Skeletal muscle tissue (tissue), 4 donors: ENCODE data around the gene S100PBP. TPM values are rescaled to one million over a fixed set of nuclear protein-coding genes. Genes with fewer than 3 reads are reported as not detected.

Experiments
- H3K27ac ChIP-seq: one replicate; pipeline ENCODE4 v1.7.0; 2013; ENCODE audit warnings: mild to moderate bottlenecking, low read depth, low read length, inconsistent platforms
- H3K27me3 ChIP-seq, 3 donors: one replicate each; pipeline ENCODE4 v1.7.0; 2013; ENCODE audit warnings: low read length in 3 of 3; ENCODE audit not compliant: control insufficient read depth in 3 of 3, insufficient read depth in 3 of 3
- H3K36me3 ChIP-seq, 3 donors: one replicate each; pipeline ENCODE4 v1.7.0; 2013; ENCODE audit warnings: low read length in 3 of 3; ENCODE audit not compliant: control insufficient read depth in 3 of 3, insufficient read depth in 3 of 3
- H3K4me1 ChIP-seq, 3 donors: one replicate each; pipeline ENCODE4 v1.7.0; 2013; ENCODE audit warnings: low read length in 3 of 3, mild to moderate bottlenecking in 3 of 3; ENCODE audit not compliant: control insufficient read depth in 3 of 3, insufficient read depth in 3 of 3
- H3K4me3 ChIP-seq, 3 donors: one replicate each; pipeline ENCODE4 v1.7.0; 2013; ENCODE audit warnings: low read length in 3 of 3
- H3K9ac ChIP-seq, 3 donors: one replicate each; pipeline ENCODE4 v1.7.0; 2013; ENCODE audit warnings: low read length in 3 of 3, mild to moderate bottlenecking in 3 of 3, moderate library complexity in 2 of 3, low read depth in 1 of 3
- H3K9me3 ChIP-seq, 3 donors: one replicate each; pipeline ENCODE4 v1.7.0; 2013; ENCODE audit warnings: low read length in 3 of 3; ENCODE audit not compliant: control insufficient read depth in 3 of 3
- total RNA-seq: library from RNA; depleted of rRNA; stranded (reverse); fragments of >200 nt; gene quantifications from one replicate; pipeline ENCODE4 v1.2.3, GENCODE V29; 2014
- donor health status: Osteomylitis.

Gene S100PBP
- total RNA-seq, 1 donor from 2014 or later, result 22.4 TPM

- H3K4me1 ChIP-seq, result peaks cover 32 to 45% (median 36%) of the 10 kb centered on the region in 3 donors
- peak overlapping the region; percentile 95 for H3K27ac ChIP-seq
- H3K9ac ChIP-seq, result peak overlapping the region; percentile 87 to 98 (median 98)
- H3K36me3 ChIP-seq, result no peaks in the 10 kb centered on the region
- H3K27me3 ChIP-seq, result no peaks in the 10 kb centered on the region
- H3K4me3 ChIP-seq, result peak overlapping the region; percentile 80 to 96 (median 89)
- H3K9me3 ChIP-seq, result no peaks in the 10 kb centered on the region
Measured at GRCh38 chr1:32818804-32819541, 1.5 kb downstream of the S100PBP start.

GRCh38 chr1:32825181-32825580 lies 7.7 kb downstream of the S100PBP start:
- Histone ChIP-seq H3K9me3 (no peaks in the 10 kb centered on the region), H3K9ac (no peak overlapping the region), H3K27ac (no peak overlapping the region), H3K4me1 (peaks cover 0 to 2% (median 0%) of the 10 kb centered on the region in 3 donors), H3K4me3 (no peak overlapping the region), H3K36me3 (peaks cover 25 to 40% (median 39%) of the 10 kb centered on the region in 3 donors), H3K27me3 (no peaks in the 10 kb centered on the region)

GRCh38 chr1:32828341-32828740 lies 10.9 kb downstream of the S100PBP start:
- no peaks in the 10 kb centered on the region for H3K27me3 ChIP-seq
- peaks cover 28 to 65% (median 59%) of the 10 kb centered on the region in 3 donors for H3K36me3 ChIP-seq
- no peaks in the 10 kb centered on the region for H3K9me3 ChIP-seq
- no peak overlapping the region for H3K4me3 ChIP-seq
- H3K27ac ChIP-seq, result no peak overlapping the region
- H3K9ac ChIP-seq, result no peak overlapping the region
- H3K4me1 ChIP-seq, result no peaks in the 10 kb centered on the region

- Histone ChIP-seq H3K27ac (no peak overlapping the region), H3K9me3 (no peaks in the 10 kb centered on the region), H3K4me3 (no peak overlapping the region), H3K36me3 (peaks cover 28 to 71% (median 63%) of the 10 kb centered on the region in 3 donors), H3K9ac (no peak overlapping the region), H3K4me1 (no peaks in the 10 kb centered on the region), H3K27me3 (no peaks in the 10 kb centered on the region)
Measured at GRCh38 chr1:32830092-32830852, 12.8 kb downstream of the S100PBP start.

- Histone ChIP-seq H3K36me3 (peaks cover 17 to 57% (median 49%) of the 10 kb centered on the region in 3 donors), H3K9ac (no peak overlapping the region), H3K4me3 (no peak overlapping the region), H3K27me3 (no peaks in the 10 kb centered on the region), H3K4me1 (no peaks in the 10 kb centered on the region), H3K9me3 (no peaks in the 10 kb centered on the region), H3K27ac (no peak overlapping the region)
Measured at GRCh38 chr1:32831878-32832277, 14.4 kb downstream of the S100PBP start.

GRCh38 chr1:32848354-32849063 lies 31.1 kb downstream of the S100PBP start:
- H3K36me3 ChIP-seq, result peaks cover 0 to 10% (median 0%) of the 10 kb centered on the region in 3 donors

GRCh38 chr1:32855861-32856617 lies 38.6 kb downstream of the S100PBP start:
- Histone ChIP-seq H3K4me3 (no peak overlapping the region), H3K27ac (no peak overlapping the region), H3K9ac (no peak overlapping the region), H3K36me3 (peaks cover 6 to 38% (median 18%) of the 10 kb centered on the region in 3 donors), H3K4me1 (peaks cover 7 to 16% (median 14%) of the 10 kb centered on the region in 3 donors), H3K9me3 (no peaks in the 10 kb centered on the region), H3K27me3 (no peaks in the 10 kb centered on the region)

More at GRCh38 chr1:32848354-32849063, 31.1 kb downstream of the S100PBP start:
- no peak overlapping the region for H3K27ac ChIP-seq
- H3K9me3 ChIP-seq, result no peaks in the 10 kb centered on the region
- no peak overlapping the region for H3K9ac ChIP-seq
- no peaks in the 10 kb centered on the region for H3K4me1 ChIP-seq
- H3K27me3 ChIP-seq, result no peaks in the 10 kb centered on the region
- H3K4me3 ChIP-seq, result no peak overlapping the region

GRCh38 chr1:32858136-32858535 lies 40.7 kb downstream of the S100PBP start:
- H3K36me3 ChIP-seq, result peaks cover 11 to 40% (median 24%) of the 10 kb centered on the region in 3 donors

GRCh38 chr1:32858791-32859190 lies 41.3 kb downstream of the S100PBP start:
- no peak overlapping the region for H3K4me3 ChIP-seq
- no peak overlapping the region for H3K9ac ChIP-seq
- H3K9me3 ChIP-seq, result no peaks in the 10 kb centered on the region
- peaks cover 26 to 39% (median 32%) of the 10 kb centered on the region in 3 donors for H3K4me1 ChIP-seq
- peaks cover 11 to 37% (median 28%) of the 10 kb centered on the region in 3 donors for H3K36me3 ChIP-seq
- H3K27me3 ChIP-seq, result no peaks in the 10 kb centered on the region
- H3K27ac ChIP-seq, result no peak overlapping the region

More at GRCh38 chr1:32858136-32858535, 40.7 kb downstream of the S100PBP start:
- H3K9me3 ChIP-seq, result no peaks in the 10 kb centered on the region
- no peak overlapping the region for H3K4me3 ChIP-seq
- H3K9ac ChIP-seq, result no peak overlapping the region
- H3K27me3 ChIP-seq, result no peaks in the 10 kb centered on the region
- no peak overlapping the region for H3K27ac ChIP-seq
- peaks cover 22 to 32% (median 25%) of the 10 kb centered on the region in 3 donors for H3K4me1 ChIP-seq
